HT1080 (cell line): ENCODE data around the gene FOXP3. TPM values are rescaled to one million over a fixed set of nuclear protein-coding genes. Genes with fewer than 3 reads are reported as not detected.

Experiments used
- DNase-seq: peaks from one replicate; pipeline ENCODE4 v3.0.0-alpha.2; 2015; ENCODE audit warnings: low read depth
- total RNA-seq: library from RNA; depleted of rRNA; stranded (reverse); fragments of >200 nt; shearing (Covaris generic); gene quantifications from 2 replicates; pipeline ENCODE4 v1.2.3, GENCODE V29; 2014; rRNA removed

The FOXP3 gene
- total RNA-seq, 1 experiment from 2014 or later, result not detected

GRCh38 chrX:49221868-49222267 lies 42.6 kb downstream of the FOXP3 start:
- DNase-seq, result no peak

GRCh38 chrX:49220100-49220499 lies 44.4 kb downstream of the FOXP3 start:
- DNase-seq, result no peak

- DNase-seq, result no peak
These were observed 49.4 kb downstream of the FOXP3 start for GRCh38 chrX:49214996-49215526.

GRCh38 chrX:49214416-49214815 lies 50.1 kb downstream of the FOXP3 start:
- DNase-seq, result no peak

- no peak for DNase-seq
These were observed 51.6 kb downstream of the FOXP3 start for GRCh38 chrX:49212861-49213260.

- DNase-seq, result no peak
These were observed 52.3 kb downstream of the FOXP3 start for GRCh38 chrX:49212209-49212608.

GRCh38 chrX:49211074-49211473 lies 53.4 kb downstream of the FOXP3 start:
- DNase-seq, result no peak

GRCh38 chrX:49210406-49210805 lies 54.1 kb downstream of the FOXP3 start:
- no peak for DNase-seq

GRCh38 chrX:49209434-49210251 lies 54.9 kb downstream of the FOXP3 start:
- DNase-seq, result peak; percentile 15

- no peak for DNase-seq
These were observed 56.1 kb downstream of the FOXP3 start for GRCh38 chrX:49208399-49208798.

- no peak for DNase-seq
These were observed 58.0 kb downstream of the FOXP3 start for GRCh38 chrX:49206543-49206942.

GRCh38 chrX:49205443-49205842 lies 59.1 kb downstream of the FOXP3 start:
- no peak for DNase-seq

- DNase-seq, result no peak
These were observed 59.8 kb downstream of the FOXP3 start for GRCh38 chrX:49204709-49205108.

GRCh38 chrX:49204017-49204416 lies 60.5 kb downstream of the FOXP3 start:
- no peak for DNase-seq

- no peak for DNase-seq
These were observed 61.0 kb downstream of the FOXP3 start for GRCh38 chrX:49203536-49203935.

GRCh38 chrX:49202022-49202421 lies 62.5 kb downstream of the FOXP3 start:
- no peak for DNase-seq

Other genes with a start within 250 kb of the FOXP3 start
- 52.6 and 65.8 TPM in 2 replicates for gene TFE3, start 221.4 kb downstream of the FOXP3 start, total RNA-seq
- 0.14 TPM in 1 of 2 replicates, not detected in the other for gene CCDC120, start 205.7 kb downstream of the FOXP3 start, total RNA-seq
- gene PRAF2, start 190.7 kb downstream of the FOXP3 start, total RNA-seq, result 8.6 and 22.1 TPM in 2 replicates
- gene WDR45, start 184.8 kb downstream of the FOXP3 start, total RNA-seq, result 40.7 and 45.2 TPM in 2 replicates
- gene GPKOW, start 141.0 kb downstream of the FOXP3 start, total RNA-seq, result 27.6 and 30.2 TPM in 2 replicates
- gene MAGIX, start 102.0 kb downstream of the FOXP3 start, total RNA-seq, result 0.13 TPM in 1 of 2 replicates, not detected in the other
- gene PLP2, start 92.8 kb downstream of the FOXP3 start, total RNA-seq, result 126 and 199 TPM in 2 replicates
- gene PRICKLE3, start 78.3 kb downstream of the FOXP3 start, total RNA-seq, result 4.3 and 5.6 TPM in 2 replicates
- 0.23 and 0.70 TPM in 2 replicates for gene SYP, start 64.5 kb downstream of the FOXP3 start, total RNA-seq
- not detected in 2 replicates for gene CACNA1F, start 31.4 kb downstream of the FOXP3 start, total RNA-seq
- 9.8 and 13.1 TPM in 2 replicates for gene CCDC22, start 29.2 kb downstream of the FOXP3 start, total RNA-seq
- 0.30 and 0.53 TPM in 2 replicates for gene PPP1R3F, start 5.1 kb upstream of the FOXP3 start, total RNA-seq
- gene GAGE10, start 38.9 kb upstream of the FOXP3 start, total RNA-seq, result not detected in 2 replicates
- 0.69 TPM in 1 of 2 replicates, not detected in the other for gene GAGE12J, start 57.3 kb upstream of the FOXP3 start, total RNA-seq
- gene GAGE13, start 66.9 kb upstream of the FOXP3 start, total RNA-seq, result 9.9 TPM in 1 of 2 replicates, not detected in the other